Natural killer cell (primary cell): ENCODE data around the gene TCERG1L. TPM values are rescaled to one million over a fixed set of nuclear protein-coding genes. Genes with fewer than 3 reads are reported as not detected.

Source experiments
- ATAC-seq, 3 donors: fragments of 150-1000 bp in 2 of 3; fragments of 200-7000 bp in 1 of 3; cut with Tn5 transposase; 1 replicate in 1 of 3; 2 replicates in 2 of 3; pipeline ENCODE4 v1.10.0; 2021; ENCODE audit warnings: mild to moderate bottlenecking in 2 of 3, moderate library complexity in 2 of 3
- DNase-seq, 2 donors: peaks; one replicate each; pipeline versions ENCODE4 v3.0.0 to v3.0.0-alpha.2; 2013 to 2021; ENCODE audit warnings: mixed read lengths in 1 of 2
- H3K27ac ChIP-seq: one replicate; pipeline ENCODE4 v1.5.1; 2013; ENCODE audit warnings: mild to moderate bottlenecking, low read length
- H3K27me3 ChIP-seq: one replicate; pipeline ENCODE4 v1.6.1; 2013; ENCODE audit warnings: low read length; ENCODE audit not compliant: control insufficient read depth, insufficient read depth
- H3K36me3 ChIP-seq: one replicate; pipeline ENCODE4 v1.6.1; 2013; ENCODE audit warnings: low read length; ENCODE audit not compliant: control insufficient read depth, insufficient read depth
- H3K4me1 ChIP-seq: one replicate; pipeline ENCODE4 v1.6.1; 2013; ENCODE audit warnings: low read length; ENCODE audit not compliant: control insufficient read depth, insufficient read depth
- H3K4me3 ChIP-seq: one replicate; pipeline ENCODE4 v1.5.1; 2013; ENCODE audit warnings: low read length
- H3K9me3 ChIP-seq: one replicate; pipeline ENCODE4 v1.6.1; 2013; ENCODE audit warnings: low read length; ENCODE audit not compliant: control insufficient read depth, insufficient read depth
- H3K27ac Mint-ChIP-seq, 2 donors: one replicate each; pipeline ENCODE4 v1.8.0; 2022; ENCODE audit warnings: mild to moderate bottlenecking in 2 of 2, mixed read lengths in 2 of 2, moderate library complexity in 1 of 2
- H3K27me3 Mint-ChIP-seq, 2 donors: one replicate each; pipeline ENCODE4 v1.8.0; 2022; ENCODE audit warnings: low read depth in 2 of 2, mixed read lengths in 2 of 2
- H3K36me3 Mint-ChIP-seq: one replicate; pipeline ENCODE4 v1.8.0; 2022; ENCODE audit warnings: mixed read lengths
- H3K4me1 Mint-ChIP-seq, 2 donors: one replicate each; pipeline ENCODE4 v1.8.0; 2022; ENCODE audit warnings: mixed read lengths in 2 of 2
- H3K4me3 Mint-ChIP-seq: one replicate; pipeline ENCODE4 v1.8.0; 2022; ENCODE audit warnings: mild to moderate bottlenecking, moderate library complexity, mixed read lengths
- H3K9me3 Mint-ChIP-seq, 2 donors: one replicate each; pipeline ENCODE4 v1.8.0; 2022; ENCODE audit warnings: mixed read lengths in 2 of 2
- WGBS: methylation state at CpG from one replicate; pipeline ENCODE4 v1.1.7; 2013; ENCODE audit warnings: missing lambda C conversion rate; ENCODE audit not compliant: insufficient coverage; 5-methylcytosine and 5-hydroxymethylcytosine counted together
- intact Hi-C: fragments of 100-400 bp; cut with micrococcal nuclease; formaldehyde crosslinking; loops from one replicate; pipeline ENCODE4 v1.14.2; 2022
- total RNA-seq, 4 donors: library from RNA; stranded (reverse); fragments of 120-200 nt in 1 of 4; gene quantifications; one replicate each; pipeline versions ENCODE4 v1.2.3 to v1.2.4, GENCODE V29; 2013 to 2022
- TF ChIP-seq, protein P1 (sequence below): fragments of 200-600 bp; IDR thresholded peaks from one replicate; pipeline ENCODE4 v1.8.0; 2022; ENCODE audit warnings: antibody characterized with exemption

The TCERG1L gene
- total RNA-seq, 3 donors from 2014 or later (not counting 1 experiment from before 2014, with no cell fraction given) = 0.48 TPM; not detected in 2

DNA sequence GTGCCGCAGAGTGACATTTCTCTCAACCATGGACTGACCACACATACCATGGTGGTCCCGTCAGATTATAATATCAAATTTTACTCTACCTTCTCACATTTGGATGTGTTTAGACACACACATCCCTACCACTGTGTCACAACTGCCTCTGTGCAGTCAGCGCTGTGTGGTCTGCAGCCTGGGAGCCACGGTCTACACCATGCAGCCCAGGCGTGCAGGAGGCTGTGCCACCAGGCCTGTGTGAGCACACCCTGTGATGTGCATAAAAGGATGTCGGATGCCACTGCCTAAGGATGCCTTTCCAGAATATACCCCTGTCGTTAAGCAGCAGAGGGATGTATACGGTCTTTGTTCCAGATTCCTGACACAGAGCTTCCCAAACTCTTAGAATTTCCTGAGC is 150.4 kb downstream of the TCERG1L start:
- DNase-seq = no peak
- H3K4me3 Mint-ChIP-seq = no peak overlapping the region

DNA sequence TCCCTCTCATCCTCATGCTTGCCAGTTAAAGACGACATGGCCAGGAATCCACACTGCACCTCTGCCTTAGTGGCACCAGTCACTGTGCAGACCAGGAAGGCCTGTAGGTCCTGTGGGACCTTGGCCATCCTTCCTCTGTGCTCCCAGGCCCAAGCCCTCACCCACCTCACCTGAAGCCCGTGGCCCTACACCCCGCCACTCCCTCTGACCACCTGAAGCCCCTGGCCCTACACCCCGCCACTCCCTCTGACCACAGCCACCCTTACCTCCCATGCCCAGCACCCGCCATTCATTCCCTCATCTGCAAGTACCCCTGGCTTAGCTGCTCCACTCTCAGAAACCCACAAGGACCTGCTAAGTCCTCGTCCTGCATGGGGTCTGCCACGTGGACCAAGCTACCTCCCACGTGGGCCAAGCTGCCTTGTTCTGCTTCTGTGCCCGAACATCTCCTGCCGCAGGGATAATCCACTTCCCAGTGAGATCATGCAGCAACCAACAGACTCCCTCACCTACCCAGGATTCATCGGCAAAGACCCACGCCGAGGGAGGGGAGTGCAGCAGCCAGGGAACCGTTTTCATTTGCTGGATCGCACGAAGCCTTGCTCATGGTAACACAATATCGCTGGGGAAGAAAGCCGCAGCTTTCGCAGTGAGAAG is 151.2 kb downstream of the TCERG1L start:
- Mint-ChIP-seq H3K27me3 (no peaks in the 10 kb centered on the region), H3K27ac (no peak overlapping the region), H3K4me1 (no peaks in the 10 kb centered on the region), H3K36me3 (no peaks in the 10 kb centered on the region), H3K9me3 (no peaks in the 10 kb centered on the region), H3K4me3 (no peak overlapping the region)
- WGBS = 87% methylated on average over 19 of the region's 19 CpGs
- DNase-seq (no peak), ATAC-seq (no peak)
- intact Hi-C loops = no loop called here
- no peaks in the 10 kb centered on the region for H3K4me1 ChIP-seq
- no peak overlapping the region for H3K27ac ChIP-seq
- no peaks in the 10 kb centered on the region for H3K9me3 ChIP-seq
- no peaks in the 10 kb centered on the region for H3K36me3 ChIP-seq
- TF ChIP-seq, protein P1, sequence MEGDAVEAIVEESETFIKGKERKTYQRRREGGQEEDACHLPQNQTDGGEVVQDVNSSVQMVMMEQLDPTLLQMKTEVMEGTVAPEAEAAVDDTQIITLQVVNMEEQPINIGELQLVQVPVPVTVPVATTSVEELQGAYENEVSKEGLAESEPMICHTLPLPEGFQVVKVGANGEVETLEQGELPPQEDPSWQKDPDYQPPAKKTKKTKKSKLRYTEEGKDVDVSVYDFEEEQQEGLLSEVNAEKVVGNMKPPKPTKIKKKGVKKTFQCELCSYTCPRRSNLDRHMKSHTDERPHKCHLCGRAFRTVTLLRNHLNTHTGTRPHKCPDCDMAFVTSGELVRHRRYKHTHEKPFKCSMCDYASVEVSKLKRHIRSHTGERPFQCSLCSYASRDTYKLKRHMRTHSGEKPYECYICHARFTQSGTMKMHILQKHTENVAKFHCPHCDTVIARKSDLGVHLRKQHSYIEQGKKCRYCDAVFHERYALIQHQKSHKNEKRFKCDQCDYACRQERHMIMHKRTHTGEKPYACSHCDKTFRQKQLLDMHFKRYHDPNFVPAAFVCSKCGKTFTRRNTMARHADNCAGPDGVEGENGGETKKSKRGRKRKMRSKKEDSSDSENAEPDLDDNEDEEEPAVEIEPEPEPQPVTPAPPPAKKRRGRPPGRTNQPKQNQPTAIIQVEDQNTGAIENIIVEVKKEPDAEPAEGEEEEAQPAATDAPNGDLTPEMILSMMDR = no peak
- H3K27me3 ChIP-seq = no peaks in the 10 kb centered on the region
- H3K4me3 ChIP-seq = no peak overlapping the region

More for the DNA sequence above, 150.4 kb downstream of the TCERG1L start:
- Histone ChIP-seq H3K4me3 (no peak overlapping the region), H3K36me3 (no peaks in the 10 kb centered on the region), H3K27me3 (no peaks in the 10 kb centered on the region), H3K27ac (no peak overlapping the region), H3K9me3 (no peaks in the 10 kb centered on the region), H3K4me1 (no peaks in the 10 kb centered on the region)
- no peaks in the 10 kb centered on the region for H3K4me1 Mint-ChIP-seq
- intact Hi-C loops = no loop called here
- no peaks in the 10 kb centered on the region for H3K9me3 Mint-ChIP-seq
- H3K27me3 Mint-ChIP-seq = no peaks in the 10 kb centered on the region
- ATAC-seq = no peak
- 90% methylated on average over 8 of the region's 8 CpGs for WGBS
- H3K27ac Mint-ChIP-seq = no peak overlapping the region
- H3K36me3 Mint-ChIP-seq = no peaks in the 10 kb centered on the region
- TF ChIP-seq, protein P1 = no peak

DNA sequence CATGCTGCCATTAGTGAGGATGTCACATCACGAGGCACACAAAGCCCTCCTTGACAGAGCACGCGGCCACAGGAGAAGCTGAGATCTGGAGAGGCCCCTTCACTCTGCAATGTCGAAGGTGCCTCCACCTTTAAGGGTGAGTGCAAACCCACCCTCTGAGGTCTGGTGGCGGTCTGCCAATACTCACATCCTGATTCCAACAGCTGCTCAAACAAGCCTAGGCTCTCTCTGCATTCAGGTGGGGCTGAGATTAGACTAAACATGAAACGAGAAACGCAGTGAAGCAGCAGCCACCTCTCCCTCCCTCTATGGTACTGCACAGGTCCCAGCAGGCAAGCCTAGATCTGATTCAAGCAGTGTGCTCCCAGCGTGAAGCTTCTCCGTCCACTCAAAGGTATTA is 151.8 kb downstream of the TCERG1L start:
- no peak overlapping the region for H3K4me3 ChIP-seq
- H3K27me3 Mint-ChIP-seq = no peaks in the 10 kb centered on the region
- H3K4me1 ChIP-seq = no peaks in the 10 kb centered on the region
- WGBS = 78% methylated on average over 9 of the region's 9 CpGs
- ATAC-seq (no peak), DNase-seq (no peak)
- TF ChIP-seq, protein P1 = no peak
- no peaks in the 10 kb centered on the region for H3K36me3 Mint-ChIP-seq
- no peaks in the 10 kb centered on the region for H3K9me3 Mint-ChIP-seq
- H3K4me1 Mint-ChIP-seq = no peaks in the 10 kb centered on the region
- H3K27ac Mint-ChIP-seq = no peak overlapping the region
- H3K27ac ChIP-seq = no peak overlapping the region
- no peaks in the 10 kb centered on the region for H3K9me3 ChIP-seq
- H3K4me3 Mint-ChIP-seq = no peak overlapping the region
- no peaks in the 10 kb centered on the region for H3K36me3 ChIP-seq
- H3K27me3 ChIP-seq = no peaks in the 10 kb centered on the region
- intact Hi-C loops = no loop called here

DNA sequence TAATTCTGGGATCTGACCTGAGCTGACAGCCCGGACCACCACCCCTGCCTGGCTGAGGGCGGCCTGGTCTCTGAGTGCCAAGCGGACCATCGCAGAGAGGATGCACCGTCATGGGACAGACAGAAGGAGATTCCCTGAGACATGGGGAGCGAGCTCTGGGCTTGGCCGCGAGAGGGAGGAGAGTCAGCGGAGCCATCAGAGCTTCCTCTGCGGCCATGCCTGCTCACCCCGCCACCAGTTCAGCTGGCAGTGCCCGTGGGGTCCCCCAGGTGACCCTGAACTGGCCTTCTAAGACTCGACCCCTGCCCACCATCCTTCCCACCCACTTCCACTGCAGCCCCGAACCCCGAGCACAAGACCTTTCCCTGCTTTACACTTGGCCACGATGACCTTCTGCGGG is 152.8 kb downstream of the TCERG1L start:
- Mint-ChIP-seq H3K9me3 (no peaks in the 10 kb centered on the region), H3K36me3 (no peaks in the 10 kb centered on the region), H3K4me1 (no peaks in the 10 kb centered on the region), H3K27ac (no peak overlapping the region), H3K27me3 (no peaks in the 10 kb centered on the region), H3K4me3 (no peak overlapping the region)
- Histone ChIP-seq H3K27me3 (no peaks in the 10 kb centered on the region), H3K4me3 (no peak overlapping the region), H3K4me1 (no peaks in the 10 kb centered on the region), H3K9me3 (no peaks in the 10 kb centered on the region), H3K36me3 (no peaks in the 10 kb centered on the region), H3K27ac (no peak overlapping the region)
- intact Hi-C loops = no loop called here
- DNase-seq = no peak
- WGBS = 87% methylated on average over 17 of the region's 17 CpGs
- TF ChIP-seq, protein P1 = no peak
- no peak for ATAC-seq
